Gastrocnemius medialis (tissue), 4 donors: ENCODE measurements around the gene GNA15.

Experiments
- POLR2A ChIP-seq, 2 donors: fragments of 450-650 bp; IDR thresholded peaks; one replicate each; pipeline ENCODE4 v1.6.1; 2017; ENCODE audit warnings: antibody characterized with exemption in 2 of 2, mild to moderate bottlenecking in 2 of 2, moderate library complexity in 2 of 2
- TF ChIP-seq, protein P1 (sequence below), 5 experiments: fragments of 450-650 bp in 3 of 5; fragments of 200-600 bp in 2 of 5; sonication (generic) in 2 of 5; IDR thresholded peaks in 4 of 5; conservative IDR thresholded peaks in 1 of 5; 1 replicate in 4 of 5; 2 replicates in 1 of 5; pipeline ENCODE4 v1.5.1; 2016 to 2019; ENCODE audit warnings: antibody characterized with exemption in 5 of 5, mild to moderate bottlenecking in 3 of 5, moderate library complexity in 3 of 5

GRCh38 chr19:3159565-3159964, 23.7 kb downstream of the GNA15 start:
- TF ChIP-seq, protein P1, sequence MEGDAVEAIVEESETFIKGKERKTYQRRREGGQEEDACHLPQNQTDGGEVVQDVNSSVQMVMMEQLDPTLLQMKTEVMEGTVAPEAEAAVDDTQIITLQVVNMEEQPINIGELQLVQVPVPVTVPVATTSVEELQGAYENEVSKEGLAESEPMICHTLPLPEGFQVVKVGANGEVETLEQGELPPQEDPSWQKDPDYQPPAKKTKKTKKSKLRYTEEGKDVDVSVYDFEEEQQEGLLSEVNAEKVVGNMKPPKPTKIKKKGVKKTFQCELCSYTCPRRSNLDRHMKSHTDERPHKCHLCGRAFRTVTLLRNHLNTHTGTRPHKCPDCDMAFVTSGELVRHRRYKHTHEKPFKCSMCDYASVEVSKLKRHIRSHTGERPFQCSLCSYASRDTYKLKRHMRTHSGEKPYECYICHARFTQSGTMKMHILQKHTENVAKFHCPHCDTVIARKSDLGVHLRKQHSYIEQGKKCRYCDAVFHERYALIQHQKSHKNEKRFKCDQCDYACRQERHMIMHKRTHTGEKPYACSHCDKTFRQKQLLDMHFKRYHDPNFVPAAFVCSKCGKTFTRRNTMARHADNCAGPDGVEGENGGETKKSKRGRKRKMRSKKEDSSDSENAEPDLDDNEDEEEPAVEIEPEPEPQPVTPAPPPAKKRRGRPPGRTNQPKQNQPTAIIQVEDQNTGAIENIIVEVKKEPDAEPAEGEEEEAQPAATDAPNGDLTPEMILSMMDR (IDR thresholded peaks at IDR 0.05 in 4 of 5, conservative IDR thresholded peaks at IDR 0.05 in 1 of 5) = no peak
- TF ChIP-seq POLR2A (IDR thresholded peaks at IDR 0.05) = no peak
